Astrocyte of the spinal cord (primary cell): ENCODE data around the gene TUBA8.
"Not testable (repeated sequence)": the region's sequence is repeated elsewhere in the genome, so short reads cannot be mapped to it uniquely, and the experiment has no call there.

Experiments used
- DNase-seq: peaks from one replicate; pipeline ENCODE4 v3.0.0; 2011; ENCODE audit warnings: low read depth, low spot score
- H3K4me3 ChIP-seq: 2 replicates; pipeline ENCODE4 v1.5.1; 2011; ENCODE audit warnings: low read depth, mild to moderate bottlenecking, low read length, moderate library complexity
- in situ Hi-C: cut with HindIII; loops from 2 replicates; pipeline ENCODE4 v1.10.0; 2017; ENCODE audit warnings: low sequenced_read_pairs
- TF ChIP-seq, protein P1 (sequence below): IDR thresholded peaks from 2 replicates; pipeline ENCODE4 v1.5.1; 2012; ENCODE audit warnings: low read depth, mild to moderate bottlenecking, low read length, inconsistent platforms

The TUBA8 gene

GRCh38 chr22:18133452-18133851 is 22.8 kb downstream of the TUBA8 start:
- in situ Hi-C loops = no loop called here
- TF ChIP-seq, protein P1, sequence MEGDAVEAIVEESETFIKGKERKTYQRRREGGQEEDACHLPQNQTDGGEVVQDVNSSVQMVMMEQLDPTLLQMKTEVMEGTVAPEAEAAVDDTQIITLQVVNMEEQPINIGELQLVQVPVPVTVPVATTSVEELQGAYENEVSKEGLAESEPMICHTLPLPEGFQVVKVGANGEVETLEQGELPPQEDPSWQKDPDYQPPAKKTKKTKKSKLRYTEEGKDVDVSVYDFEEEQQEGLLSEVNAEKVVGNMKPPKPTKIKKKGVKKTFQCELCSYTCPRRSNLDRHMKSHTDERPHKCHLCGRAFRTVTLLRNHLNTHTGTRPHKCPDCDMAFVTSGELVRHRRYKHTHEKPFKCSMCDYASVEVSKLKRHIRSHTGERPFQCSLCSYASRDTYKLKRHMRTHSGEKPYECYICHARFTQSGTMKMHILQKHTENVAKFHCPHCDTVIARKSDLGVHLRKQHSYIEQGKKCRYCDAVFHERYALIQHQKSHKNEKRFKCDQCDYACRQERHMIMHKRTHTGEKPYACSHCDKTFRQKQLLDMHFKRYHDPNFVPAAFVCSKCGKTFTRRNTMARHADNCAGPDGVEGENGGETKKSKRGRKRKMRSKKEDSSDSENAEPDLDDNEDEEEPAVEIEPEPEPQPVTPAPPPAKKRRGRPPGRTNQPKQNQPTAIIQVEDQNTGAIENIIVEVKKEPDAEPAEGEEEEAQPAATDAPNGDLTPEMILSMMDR = no peak
- DNase-seq = no peak
- no peak overlapping the region for H3K4me3 ChIP-seq

GRCh38 chr22:18136563-18137320 is 26.1 kb downstream of the TUBA8 start:
- TF ChIP-seq, protein P1 = no peak
- H3K4me3 ChIP-seq = no peak overlapping the region
- in situ Hi-C loops = no loop called here
- DNase-seq = no peak

DNA sequence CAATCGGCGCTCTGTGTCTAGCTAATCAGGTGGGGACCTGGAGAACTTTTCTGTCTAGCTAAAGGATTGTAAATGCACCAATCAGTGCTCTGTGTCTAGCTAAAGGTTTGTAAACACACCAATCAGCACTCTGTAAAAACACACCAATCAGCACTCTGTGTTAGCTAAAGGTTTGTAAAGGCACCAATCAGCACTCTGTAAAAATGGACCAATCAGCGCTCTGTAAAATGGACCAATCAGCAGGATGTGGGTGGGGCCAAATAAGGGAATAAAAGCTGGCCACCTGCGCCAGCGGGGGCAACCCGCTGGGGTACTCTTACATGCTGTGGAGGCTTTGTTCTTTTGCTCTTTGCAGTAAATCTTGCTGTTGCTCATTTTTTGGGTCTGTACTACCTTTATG is 30.4 kb downstream of the TUBA8 start:
- H3K4me3 ChIP-seq, DNase-seq, in situ Hi-C loops: not testable (repeated sequence)

- in situ Hi-C loops = no loop called here
- DNase-seq = no peak
- TF ChIP-seq, protein P1 = no peak
- H3K4me3 ChIP-seq = no peak overlapping the region
Measured at GRCh38 chr22:18144105-18144504, 33.5 kb downstream of the TUBA8 start.

GRCh38 chr22:18145676-18146388 is 35.2 kb downstream of the TUBA8 start:
- no peak for DNase-seq

GRCh38 chr22:18146389-18146753 is 35.8 kb downstream of the TUBA8 start:
- TF ChIP-seq, protein P1 = no peak
- DNase-seq = no peak
- no peak overlapping the region for H3K4me3 ChIP-seq
- in situ Hi-C loops = no loop called here

More at GRCh38 chr22:18145676-18146388, 35.2 kb downstream of the TUBA8 start:
- in situ Hi-C loops = no loop called here
- H3K4me3 ChIP-seq = no peak overlapping the region
- TF ChIP-seq, protein P1 = no peak

DNA sequence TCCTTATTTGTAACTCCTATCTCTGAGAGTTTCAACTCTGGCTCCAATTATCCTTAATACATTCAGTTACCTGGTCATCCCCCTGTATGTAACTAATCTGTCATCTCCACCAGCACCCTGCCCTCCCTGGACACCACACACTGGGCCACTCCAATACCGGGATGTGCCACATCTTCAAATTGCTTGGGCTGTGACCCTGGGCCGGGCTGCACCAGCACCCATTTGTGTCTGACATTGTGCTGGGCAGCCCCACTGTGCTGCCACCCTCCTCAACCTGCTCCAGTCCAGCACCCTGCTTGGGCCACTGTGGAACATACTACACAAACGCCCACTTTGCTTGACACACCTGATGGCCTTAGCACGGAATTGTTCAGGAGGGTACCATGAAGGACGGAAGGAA is 37.2 kb downstream of the TUBA8 start:
- DNase-seq = no peak
- TF ChIP-seq, protein P1 = no peak
- no peak overlapping the region for H3K4me3 ChIP-seq
- in situ Hi-C loops = no loop called here
